ENCODE measurements around the gene FOXA2.

Gene FOXA2

DNA sequence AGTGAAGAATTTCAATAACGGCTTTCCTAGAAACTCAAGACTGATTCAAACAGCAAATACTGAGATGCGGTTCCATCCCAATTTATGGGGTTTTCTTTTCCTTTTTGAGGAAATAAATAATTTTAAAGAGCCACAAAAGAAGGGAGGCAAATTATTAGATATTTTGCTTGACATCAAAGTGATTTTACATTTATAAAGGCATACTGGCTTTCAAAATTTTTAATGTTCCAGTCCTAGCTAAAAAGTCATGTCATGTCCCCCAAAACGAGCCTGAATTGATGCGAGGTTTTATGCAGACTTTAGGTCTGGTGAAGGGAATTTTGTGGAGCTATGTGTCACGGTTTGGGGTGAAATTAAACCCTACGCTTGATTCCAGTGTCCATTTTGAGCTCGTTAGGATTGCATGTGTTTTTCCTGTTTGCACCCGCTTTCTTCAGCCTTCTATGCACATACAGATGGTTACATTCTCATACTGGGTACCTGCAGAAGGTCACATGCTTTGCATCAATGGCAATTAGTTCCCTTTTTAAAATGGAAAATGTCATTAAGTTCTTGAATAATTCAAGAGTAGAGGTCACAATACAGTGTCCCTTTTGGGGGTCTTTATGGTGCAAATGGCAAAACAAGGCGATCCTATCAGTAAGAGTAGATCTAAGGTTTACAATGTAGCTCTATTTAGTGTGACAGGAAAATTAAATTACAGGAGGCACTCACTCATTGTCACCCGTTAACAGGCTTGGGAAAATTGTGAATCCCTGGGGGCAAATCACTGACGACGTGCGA, 17.3 kb downstream of the FOXA2 start:
- H3K79me2 ChIP-seq (ENCODE audit: insufficient read depth, low read length), result no peaks in the 10 kb centered on the region
- no peak overlapping the region for H3K27ac ChIP-seq (ENCODE audit: low read depth, low read length, poor library complexity, severe bottlenecking)
- TF ChIP-seq EZH2 (IDR thresholded peaks at IDR 0.05; ENCODE audit: borderline replicate concordance, low read length), result no peak
- TF ChIP-seq, protein P1, sequence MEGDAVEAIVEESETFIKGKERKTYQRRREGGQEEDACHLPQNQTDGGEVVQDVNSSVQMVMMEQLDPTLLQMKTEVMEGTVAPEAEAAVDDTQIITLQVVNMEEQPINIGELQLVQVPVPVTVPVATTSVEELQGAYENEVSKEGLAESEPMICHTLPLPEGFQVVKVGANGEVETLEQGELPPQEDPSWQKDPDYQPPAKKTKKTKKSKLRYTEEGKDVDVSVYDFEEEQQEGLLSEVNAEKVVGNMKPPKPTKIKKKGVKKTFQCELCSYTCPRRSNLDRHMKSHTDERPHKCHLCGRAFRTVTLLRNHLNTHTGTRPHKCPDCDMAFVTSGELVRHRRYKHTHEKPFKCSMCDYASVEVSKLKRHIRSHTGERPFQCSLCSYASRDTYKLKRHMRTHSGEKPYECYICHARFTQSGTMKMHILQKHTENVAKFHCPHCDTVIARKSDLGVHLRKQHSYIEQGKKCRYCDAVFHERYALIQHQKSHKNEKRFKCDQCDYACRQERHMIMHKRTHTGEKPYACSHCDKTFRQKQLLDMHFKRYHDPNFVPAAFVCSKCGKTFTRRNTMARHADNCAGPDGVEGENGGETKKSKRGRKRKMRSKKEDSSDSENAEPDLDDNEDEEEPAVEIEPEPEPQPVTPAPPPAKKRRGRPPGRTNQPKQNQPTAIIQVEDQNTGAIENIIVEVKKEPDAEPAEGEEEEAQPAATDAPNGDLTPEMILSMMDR (IDR thresholded peaks at IDR 0.05; ENCODE audit: low read length), result no peak
- no peaks in the 10 kb centered on the region for H3K9me2 ChIP-seq (ENCODE audit: low read depth, low read length)
- no peak overlapping the region for H3K4me2 ChIP-seq (ENCODE audit: low read length)
- H3K4me1 ChIP-seq (ENCODE audit: insufficient read depth, low read length, severe bottlenecking), result no peaks in the 10 kb centered on the region
- no peak overlapping the region for H2AFZ ChIP-seq (ENCODE audit: low read length)
- no peaks in the 10 kb centered on the region for H3K36me3 ChIP-seq (ENCODE audit: insufficient read depth, low read length)
- H4K20me1 ChIP-seq (ENCODE audit: insufficient read depth, low read length), result no peaks in the 10 kb centered on the region
- H3K27me3 ChIP-seq (ENCODE audit: insufficient read depth, low read length), result peaks cover 4% of the 10 kb centered on the region; the same call in 1 of the 2 replicates
- H3K9ac ChIP-seq (ENCODE audit: low read length), result no peak overlapping the region
- H3K9me3 ChIP-seq (ENCODE audit: low read length), result no peaks in the 10 kb centered on the region
- no peaks in the 10 kb centered on the region for H3F3A ChIP-seq (ENCODE audit: insufficient read depth, low read length)
- no peak overlapping the region for H3K4me3 ChIP-seq (ENCODE audit: low read depth, low read length, poor library complexity, severe bottlenecking)

DNA sequence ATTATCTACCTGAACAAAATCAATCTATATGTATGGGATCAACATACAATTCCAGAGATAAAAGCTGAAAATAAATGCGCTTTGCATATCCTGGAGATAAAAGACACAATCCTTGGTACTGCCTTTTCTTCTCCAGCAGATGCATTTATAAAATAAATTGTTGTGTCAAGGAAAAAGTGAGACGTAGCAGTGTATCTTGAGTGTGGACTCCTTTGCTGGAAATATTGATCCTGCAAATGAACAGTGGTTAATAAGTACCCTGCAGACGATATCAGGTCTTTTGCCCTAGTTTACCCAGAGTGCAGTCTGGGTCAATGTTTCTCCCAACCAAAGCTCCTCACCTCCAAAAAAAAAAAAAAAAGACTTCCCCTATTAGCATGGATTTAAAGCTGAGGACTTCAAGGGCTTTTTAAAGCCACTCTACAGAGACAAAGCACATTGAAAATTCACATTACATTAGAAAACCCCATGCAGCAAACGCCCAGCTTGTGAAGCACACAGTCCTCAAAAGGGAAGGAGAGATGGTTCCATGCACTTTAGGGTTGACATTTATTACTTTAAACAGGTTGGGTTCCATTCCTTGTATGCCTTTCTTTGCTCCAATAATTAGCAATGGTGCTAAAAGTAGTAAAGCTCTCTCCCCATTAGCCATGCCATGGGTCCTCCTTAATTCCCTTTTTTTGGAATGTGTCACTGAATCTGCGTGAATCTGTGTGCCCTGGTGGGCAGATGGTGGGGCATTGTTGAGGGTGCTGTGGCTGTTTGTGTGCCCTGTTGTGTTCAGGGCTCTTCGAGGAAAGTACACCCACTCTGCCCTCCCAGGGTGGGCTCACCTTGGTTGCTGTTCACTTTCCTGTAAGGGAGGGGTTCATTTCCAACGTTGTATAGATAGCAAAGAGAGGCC, 21.1 kb downstream of the FOXA2 start:
- no peak overlapping the region for H3K9ac ChIP-seq (ENCODE audit: low read length)
- no peaks in the 10 kb centered on the region for H4K20me1 ChIP-seq (ENCODE audit: insufficient read depth, low read length)

DNA sequence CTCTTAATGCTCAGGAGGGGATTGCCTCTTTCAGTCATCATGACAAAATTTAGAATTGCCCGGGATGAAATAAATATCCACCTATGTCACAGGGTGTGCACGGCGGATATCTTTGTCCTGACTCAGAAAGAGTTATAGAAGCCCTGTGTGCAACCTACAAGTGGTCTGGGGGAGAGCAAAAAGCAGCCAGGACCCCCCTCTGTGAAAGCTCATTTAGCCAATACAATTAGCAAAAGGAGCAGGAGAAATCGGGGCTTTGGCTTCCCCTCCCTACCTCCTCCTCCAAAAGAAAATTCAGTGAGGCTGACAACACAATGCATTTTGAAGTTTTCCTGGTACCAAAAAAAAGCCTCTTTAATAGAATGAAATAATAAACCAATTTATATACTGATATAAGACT, 21.8 kb downstream of the FOXA2 start:
- H3K4me2 ChIP-seq (ENCODE audit: low read length), result no peak overlapping the region
- no peaks in the 10 kb centered on the region for H3F3A ChIP-seq (ENCODE audit: insufficient read depth, low read length)
- H3K9me2 ChIP-seq (ENCODE audit: low read depth, low read length), result no peaks in the 10 kb centered on the region
- no peak overlapping the region for H3K4me3 ChIP-seq (ENCODE audit: low read depth, low read length, poor library complexity, severe bottlenecking)
- H4K20me1 ChIP-seq (ENCODE audit: insufficient read depth, low read length), result no peaks in the 10 kb centered on the region
- no peak overlapping the region for H2AFZ ChIP-seq (ENCODE audit: low read length)
- no peaks in the 10 kb centered on the region for H3K79me2 ChIP-seq (ENCODE audit: insufficient read depth, low read length)
- no peaks in the 10 kb centered on the region for H3K9me3 ChIP-seq (ENCODE audit: low read length)
- H3K27ac ChIP-seq (ENCODE audit: low read depth, low read length, poor library complexity, severe bottlenecking), result no peak overlapping the region
- no peaks in the 10 kb centered on the region for H3K4me1 ChIP-seq (ENCODE audit: insufficient read depth, low read length, severe bottlenecking)
- no peaks in the 10 kb centered on the region for H3K36me3 ChIP-seq (ENCODE audit: insufficient read depth, low read length)
- H3K27me3 ChIP-seq (ENCODE audit: insufficient read depth, low read length), result peaks cover 4% of the 10 kb centered on the region; the same call in 1 of the 2 replicates
- no peak overlapping the region for H3K9ac ChIP-seq (ENCODE audit: low read length)
- TF ChIP-seq EZH2 (IDR thresholded peaks at IDR 0.05; ENCODE audit: borderline replicate concordance, low read length), result no peak
- TF ChIP-seq, protein P1 (IDR thresholded peaks at IDR 0.05; ENCODE audit: low read length), result no peak

More for the DNA sequence above, 21.1 kb downstream of the FOXA2 start:
- H2AFZ ChIP-seq (ENCODE audit: low read length), result no peak overlapping the region
- no peak overlapping the region for H3K4me2 ChIP-seq (ENCODE audit: low read length)
- H3K27me3 ChIP-seq (ENCODE audit: insufficient read depth, low read length), result peaks cover 4% of the 10 kb centered on the region; the same call in 1 of the 2 replicates
- H3F3A ChIP-seq (ENCODE audit: insufficient read depth, low read length), result no peaks in the 10 kb centered on the region
- H3K4me1 ChIP-seq (ENCODE audit: insufficient read depth, low read length, severe bottlenecking), result no peaks in the 10 kb centered on the region
- no peak for TF ChIP-seq EZH2 (IDR thresholded peaks at IDR 0.05; ENCODE audit: borderline replicate concordance, low read length)
- TF ChIP-seq, protein P1 (IDR thresholded peaks at IDR 0.05; ENCODE audit: low read length), result no peak
- H3K4me3 ChIP-seq (ENCODE audit: low read depth, low read length, poor library complexity, severe bottlenecking), result no peak overlapping the region
- no peaks in the 10 kb centered on the region for H3K9me2 ChIP-seq (ENCODE audit: low read depth, low read length)
- H3K9me3 ChIP-seq (ENCODE audit: low read length), result no peaks in the 10 kb centered on the region
- no peaks in the 10 kb centered on the region for H3K79me2 ChIP-seq (ENCODE audit: insufficient read depth, low read length)
- no peak overlapping the region for H3K27ac ChIP-seq (ENCODE audit: low read depth, low read length, poor library complexity, severe bottlenecking)
- no peaks in the 10 kb centered on the region for H3K36me3 ChIP-seq (ENCODE audit: insufficient read depth, low read length)
